Measurements from ENCODE around the gene AUTS2.

The AUTS2 gene

DNA sequence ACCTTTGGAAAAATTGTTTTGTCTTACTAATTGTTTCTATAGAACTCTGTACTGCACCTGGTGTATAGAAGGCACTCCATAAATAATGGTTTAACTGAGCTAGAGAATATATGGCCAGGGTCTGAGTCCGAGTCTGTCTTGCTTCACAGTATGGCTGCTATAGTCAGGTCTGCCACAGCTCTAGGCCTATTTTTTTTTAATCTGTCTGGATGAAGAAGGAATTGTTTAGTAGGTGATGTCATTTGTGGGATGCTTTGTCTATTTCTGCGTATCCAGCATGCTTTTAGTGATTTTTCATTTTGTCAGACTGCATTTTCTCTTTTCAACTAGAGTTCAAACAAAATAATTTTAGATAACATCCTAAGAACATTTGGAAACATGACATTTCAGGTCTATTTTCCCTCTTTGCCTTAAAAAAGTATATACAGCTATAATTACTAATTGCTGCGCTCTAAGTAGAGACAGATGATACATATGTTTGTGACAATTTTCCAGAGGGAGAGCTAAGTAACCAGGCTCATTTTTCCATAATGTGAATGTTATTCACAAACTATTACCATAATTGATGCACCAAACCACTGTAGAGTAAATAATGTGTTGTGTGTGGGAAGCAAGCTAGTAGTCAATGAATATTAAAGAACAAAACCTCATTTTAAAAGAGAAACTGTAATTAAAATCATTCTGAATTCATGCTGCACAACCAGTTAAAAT is 361.7 kb downstream of the AUTS2 start:
- no peak overlapping the region for H3K4me3 ChIP-seq (ENCODE audit: low read length)
- DNase-seq (ENCODE audit: low read depth) = no peak
- TF ChIP-seq, protein P1, sequence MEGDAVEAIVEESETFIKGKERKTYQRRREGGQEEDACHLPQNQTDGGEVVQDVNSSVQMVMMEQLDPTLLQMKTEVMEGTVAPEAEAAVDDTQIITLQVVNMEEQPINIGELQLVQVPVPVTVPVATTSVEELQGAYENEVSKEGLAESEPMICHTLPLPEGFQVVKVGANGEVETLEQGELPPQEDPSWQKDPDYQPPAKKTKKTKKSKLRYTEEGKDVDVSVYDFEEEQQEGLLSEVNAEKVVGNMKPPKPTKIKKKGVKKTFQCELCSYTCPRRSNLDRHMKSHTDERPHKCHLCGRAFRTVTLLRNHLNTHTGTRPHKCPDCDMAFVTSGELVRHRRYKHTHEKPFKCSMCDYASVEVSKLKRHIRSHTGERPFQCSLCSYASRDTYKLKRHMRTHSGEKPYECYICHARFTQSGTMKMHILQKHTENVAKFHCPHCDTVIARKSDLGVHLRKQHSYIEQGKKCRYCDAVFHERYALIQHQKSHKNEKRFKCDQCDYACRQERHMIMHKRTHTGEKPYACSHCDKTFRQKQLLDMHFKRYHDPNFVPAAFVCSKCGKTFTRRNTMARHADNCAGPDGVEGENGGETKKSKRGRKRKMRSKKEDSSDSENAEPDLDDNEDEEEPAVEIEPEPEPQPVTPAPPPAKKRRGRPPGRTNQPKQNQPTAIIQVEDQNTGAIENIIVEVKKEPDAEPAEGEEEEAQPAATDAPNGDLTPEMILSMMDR (conservative IDR thresholded peaks at IDR 0.05; ENCODE audit: low read depth, low read length) = no peak

DNA sequence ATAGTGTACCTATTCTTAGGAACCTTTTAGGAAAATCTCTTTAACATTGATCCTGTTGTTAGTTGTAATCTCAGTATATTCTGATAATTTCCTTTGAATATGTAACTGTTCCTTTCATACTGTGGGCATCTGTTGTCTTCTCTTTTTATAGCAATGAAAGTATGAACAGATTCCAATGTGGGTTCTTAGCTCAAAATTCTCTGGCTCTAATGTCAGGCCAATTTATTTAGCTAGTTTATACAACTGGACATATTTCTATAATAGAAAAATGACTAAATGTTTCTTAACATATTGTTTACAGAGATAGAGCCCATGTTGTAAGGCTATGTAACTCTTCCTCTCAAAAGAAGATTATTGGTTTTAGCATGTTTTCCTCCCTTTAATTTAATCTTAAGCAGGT is 363.2 kb downstream of the AUTS2 start:
- no peak for DNase-seq (ENCODE audit: low read depth)
- H3K4me3 ChIP-seq (ENCODE audit: low read length) = no peak overlapping the region
- TF ChIP-seq, protein P1 (conservative IDR thresholded peaks at IDR 0.05; ENCODE audit: low read depth, low read length) = no peak

DNA sequence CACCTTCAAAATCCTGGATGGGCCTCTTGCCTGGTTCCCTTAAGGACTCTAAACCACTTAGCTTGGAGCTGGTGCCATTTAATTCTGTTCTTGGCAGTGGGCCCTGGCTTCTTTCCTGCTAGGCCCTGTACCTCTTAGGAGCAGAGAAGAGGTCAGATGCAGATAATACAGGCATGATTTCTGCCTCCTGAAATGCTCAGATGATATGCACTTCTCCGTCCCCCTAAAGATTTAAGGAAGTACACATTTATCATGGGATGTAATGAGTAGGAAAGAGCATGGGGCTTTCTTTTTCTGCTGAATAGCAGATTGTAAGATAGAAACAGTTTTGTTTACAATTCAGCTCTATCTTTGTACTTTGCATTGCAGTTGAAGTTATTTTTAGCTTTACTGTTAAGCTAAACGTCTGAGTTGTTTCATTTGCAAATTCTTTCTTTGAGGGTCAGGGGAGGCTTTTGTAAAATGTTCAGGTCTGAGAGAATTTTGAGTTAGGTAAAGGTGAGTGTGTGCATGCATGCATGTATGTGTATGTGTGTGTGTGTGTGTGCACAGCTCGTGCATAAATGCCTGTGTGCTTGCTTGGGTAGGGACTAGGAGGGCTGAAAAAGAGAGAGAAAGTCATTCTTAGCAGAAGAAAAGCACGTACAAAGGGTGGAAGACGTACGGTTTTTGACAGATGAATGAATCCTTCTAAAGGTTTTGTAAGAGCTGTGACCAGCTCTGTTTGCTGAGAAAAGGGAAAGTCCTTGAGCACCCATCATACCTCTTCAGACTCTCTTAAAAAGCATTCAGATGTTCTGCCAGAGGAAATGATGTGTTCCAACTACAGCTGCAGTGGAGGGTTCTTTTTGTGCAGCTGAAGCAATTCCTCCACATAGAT is 364.2 kb downstream of the AUTS2 start:
- DNase-seq (ENCODE audit: low read depth) = no peak
- H3K4me3 ChIP-seq (ENCODE audit: low read length) = no peak overlapping the region
- TF ChIP-seq, protein P1 (conservative IDR thresholded peaks at IDR 0.05; ENCODE audit: low read depth, low read length) = no peak

DNA sequence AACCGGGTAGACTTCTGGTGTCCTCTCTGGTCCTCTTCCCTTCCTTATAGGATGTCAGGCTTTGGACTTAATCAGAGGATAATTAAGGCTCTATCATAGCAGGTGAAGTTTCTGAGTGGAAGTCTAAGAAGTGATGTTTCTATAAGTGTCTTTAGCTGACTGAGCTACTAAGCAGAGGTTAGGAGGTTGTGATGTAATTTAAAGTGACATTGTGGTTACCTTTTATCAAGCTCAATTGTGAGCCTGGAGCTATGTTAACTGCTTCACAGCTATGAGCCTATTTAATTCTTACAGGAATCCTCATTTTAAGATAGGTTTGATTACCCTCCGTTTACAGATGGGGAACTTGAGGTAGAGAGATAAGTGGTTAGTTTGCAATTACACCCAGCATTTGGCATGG is 365.1 kb downstream of the AUTS2 start:
- DNase-seq (ENCODE audit: low read depth) = no peak
- TF ChIP-seq, protein P1 (conservative IDR thresholded peaks at IDR 0.05; ENCODE audit: low read depth, low read length) = no peak
- no peak overlapping the region for H3K4me3 ChIP-seq (ENCODE audit: low read length)

DNA sequence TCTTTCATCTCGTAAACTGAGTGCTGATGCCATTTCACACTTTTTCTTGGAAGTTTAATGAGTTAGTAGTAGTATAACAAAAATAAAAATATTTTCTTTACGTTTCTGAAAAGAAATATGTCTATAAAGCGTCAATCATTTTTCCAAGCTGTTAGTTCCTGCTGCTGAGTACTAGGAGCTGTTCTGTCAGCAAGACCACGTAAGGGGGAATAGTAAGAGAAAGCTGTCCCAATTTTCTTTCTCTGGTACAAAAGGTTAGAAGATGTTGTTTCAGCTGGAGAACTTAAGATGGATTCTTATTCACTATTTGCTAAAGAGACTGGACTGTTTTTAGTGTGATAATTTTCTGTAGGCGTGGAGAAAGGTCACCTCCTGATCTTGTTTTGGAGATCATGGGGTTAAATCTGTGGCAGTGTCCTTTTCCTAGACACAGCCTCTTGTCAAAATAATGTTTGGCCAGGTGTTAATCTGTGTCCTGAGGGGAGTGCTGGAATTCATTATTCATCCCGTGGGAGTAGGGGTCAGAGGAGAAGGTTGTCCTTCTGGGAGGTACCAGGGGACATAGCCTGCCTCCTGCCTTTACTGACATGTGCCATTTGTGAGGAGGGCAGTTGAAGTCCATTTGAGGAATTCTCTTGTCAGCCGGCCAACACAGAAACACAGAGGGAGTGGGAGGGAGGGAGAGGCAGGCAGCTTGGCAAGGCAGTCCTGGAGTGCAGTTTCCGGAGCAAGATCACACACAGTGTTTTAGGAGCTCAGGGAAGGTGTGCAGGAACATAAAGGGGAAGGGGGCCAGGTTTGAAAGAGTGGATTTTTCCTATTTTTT is 368.7 kb downstream of the AUTS2 start:
- DNase-seq (ENCODE audit: low read depth) = no peak
- no peak overlapping the region for H3K4me3 ChIP-seq (ENCODE audit: low read length)
- TF ChIP-seq, protein P1 (conservative IDR thresholded peaks at IDR 0.05; ENCODE audit: low read depth, low read length) = no peak

DNA sequence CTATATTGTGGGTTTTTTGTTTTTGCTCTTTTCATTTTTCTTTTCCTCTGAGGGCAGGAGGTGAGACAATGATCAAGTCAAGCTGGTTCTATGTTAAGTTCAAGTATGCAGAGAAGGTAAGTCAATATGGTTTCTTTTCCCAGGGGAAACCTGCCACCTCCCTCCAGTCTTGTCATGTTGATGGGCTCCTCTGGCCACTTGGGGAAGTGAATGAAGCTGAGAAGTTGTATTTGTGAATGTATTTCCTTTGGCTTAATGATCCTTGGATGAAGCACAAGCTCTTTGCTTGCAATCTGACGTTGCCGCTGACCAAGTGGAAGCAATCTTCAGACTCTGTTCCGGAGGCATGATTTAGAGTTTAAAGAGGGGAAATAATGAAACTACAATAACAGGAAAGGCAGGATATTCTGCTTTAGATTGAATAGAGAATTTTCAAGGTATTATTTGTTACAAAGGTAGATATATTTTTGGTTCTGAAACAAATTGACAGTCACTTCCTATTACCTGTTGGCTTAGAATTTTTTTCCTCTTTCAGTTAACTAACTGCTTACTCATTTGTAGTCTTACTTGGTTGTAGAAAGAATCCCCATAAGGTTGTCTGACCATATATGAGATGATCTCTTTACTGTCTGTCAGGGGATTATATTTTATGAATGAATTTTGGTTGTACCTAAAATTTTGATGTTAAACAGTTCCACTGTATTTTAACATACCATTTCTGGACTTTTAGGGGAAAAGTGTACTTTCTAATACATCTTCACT is 369.6 kb downstream of the AUTS2 start:
- no peak overlapping the region for H3K4me3 ChIP-seq (ENCODE audit: low read length)
- DNase-seq (ENCODE audit: low read depth) = no peak
- TF ChIP-seq, protein P1 (conservative IDR thresholded peaks at IDR 0.05; ENCODE audit: low read depth, low read length) = no peak
